ENCODE results near the gene CASP4.

DNA sequence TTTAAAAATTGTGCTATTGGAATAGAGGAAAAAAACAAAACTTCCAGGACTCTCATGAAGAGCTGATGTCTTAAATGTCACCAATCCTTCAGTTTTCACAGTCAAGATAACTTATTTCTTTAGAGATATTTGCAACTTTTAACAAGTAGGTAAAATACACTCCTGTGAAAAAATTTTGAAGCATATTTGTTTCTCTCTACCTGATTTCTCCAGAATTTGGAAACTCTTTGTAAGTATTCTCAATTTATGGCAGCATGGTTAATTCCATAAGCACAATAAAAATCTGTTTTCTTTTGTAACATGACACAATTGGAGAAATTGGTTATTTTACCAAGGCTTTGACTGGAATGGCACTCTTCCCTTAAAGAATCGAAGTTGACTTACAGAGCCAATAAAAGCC, 4.1 kb downstream of the CASP4 start:
- TF ChIP-seq POLR2A (IDR thresholded peaks at IDR 0.05; ENCODE audit: low read length) (no peak), GATA1 (IDR thresholded peaks at IDR 0.05; ENCODE audit: low read depth, low read length) (no peak)
